Breast epithelium (tissue), 4 donors: ENCODE data around the gene NOVA1. TPM values are rescaled to one million over a fixed set of nuclear protein-coding genes. Genes with fewer than 3 reads are reported as not detected.

Source experiments
- DNase-seq, 2 donors: peaks; one replicate each; pipeline ENCODE4 v3.0.0-alpha.2; 2019; ENCODE audit warnings: low spot score in 2 of 2
- H3K27ac ChIP-seq, 2 donors: fragments of 200-600 bp; sonication (generic) in 1 of 2; one replicate each; pipeline ENCODE4 v1.5.1; 2016 to 2019; ENCODE audit warnings: mild to moderate bottlenecking in 1 of 2
- H3K27me3 ChIP-seq, 2 donors: fragments of 200-600 bp; sonication (generic) in 1 of 2; one replicate each; pipeline versions ENCODE4 v1.5.1 to v1.6.0; 2017 to 2019; ENCODE audit warnings: control low read depth in 1 of 2, mild to moderate bottlenecking in 1 of 2
- H3K36me3 ChIP-seq: fragments of 200-600 bp; one replicate; pipeline ENCODE4 v1.5.1; 2019
- H3K4me1 ChIP-seq, 2 donors: fragments of 200-600 bp; sonication (generic); one replicate each; pipeline ENCODE4 v1.5.1; 2016 to 2019; ENCODE audit warnings: control low read depth in 1 of 2
- H3K4me3 ChIP-seq, 3 donors: fragments of 200-600 bp; sonication (generic); 1 replicate in 2 of 3; 2 replicates in 1 of 3; pipeline ENCODE4 v1.5.1; 2016 to 2019; ENCODE audit warnings: mild to moderate bottlenecking in 3 of 3, moderate library complexity in 2 of 3
- H3K9me3 ChIP-seq, 2 donors: fragments of 200-600 bp; sonication (generic) in 1 of 2; one replicate each; pipeline ENCODE4 v1.5.1; 2016 to 2019; ENCODE audit warnings: control low read depth in 1 of 2
- POLR2A ChIP-seq: fragments of 450-650 bp; IDR thresholded peaks from one replicate; pipeline ENCODE4 v1.6.1; 2016; ENCODE audit warnings: antibody characterized with exemption, mild to moderate bottlenecking, moderate library complexity
- POLR2AphosphoS5 ChIP-seq, 3 donors: sonication (generic); formaldehyde crosslinking; IDR thresholded peaks; one replicate each; pipeline ENCODE4 v1.6.1; 2017; ENCODE audit warnings: antibody characterized with exemption in 3 of 3
- intact Hi-C: fragments of 100-400 bp; cut with DNase I; formaldehyde crosslinking; loops from one replicate; pipeline ENCODE4 v1.15.1; 2023; ENCODE audit warnings: low total_unique reads
- total RNA-seq, 3 donors: library from RNA; depleted of rRNA; stranded (reverse); fragments of >200 nt; gene quantifications; one replicate each; pipeline ENCODE4 v1.1.0, GENCODE V29; 2016
- TF ChIP-seq, protein P1 (sequence below), 3 donors: fragments of 450-650 bp; IDR thresholded peaks; one replicate each; pipeline ENCODE4 v1.5.1; 2016 to 2017; ENCODE audit warnings: antibody characterized with exemption in 3 of 3, mild to moderate bottlenecking in 3 of 3, moderate library complexity in 3 of 3

Gene NOVA1
- total RNA-seq, 3 donors from 2014 or later: 58.9 to 72.0 (median 59.0) TPM

DNA sequence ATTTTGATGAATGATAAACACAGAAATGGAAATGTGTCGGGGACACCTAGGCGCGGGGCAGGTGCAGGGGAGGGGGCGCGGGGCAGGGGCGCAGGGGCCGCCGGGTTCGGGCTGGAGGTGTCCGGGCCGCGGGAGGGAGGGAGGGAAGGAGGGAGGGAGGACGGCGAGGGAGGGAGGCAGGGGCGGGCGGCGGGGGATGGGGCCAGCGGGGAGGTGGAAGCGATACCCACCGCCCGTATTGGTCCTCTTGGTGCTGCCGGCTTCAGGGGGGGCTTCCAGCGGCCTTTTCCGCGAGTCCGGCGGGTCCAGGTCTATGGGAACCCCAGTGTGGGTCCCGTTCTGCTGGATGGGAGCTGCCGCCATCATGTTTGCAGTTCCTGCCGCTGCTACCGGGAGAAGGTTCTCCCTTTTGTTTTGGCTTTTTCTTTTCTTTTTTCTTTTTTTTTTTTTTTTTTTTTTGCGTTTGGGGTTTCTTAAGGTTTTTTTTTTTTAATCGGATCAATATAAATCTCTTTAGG lies 703 bp downstream of the NOVA1 start:
- TF ChIP-seq POLR2A (no peak), POLR2AphosphoS5 (IDR thresholded peaks at IDR 0.05) (no peak)
- TF ChIP-seq, protein P1, sequence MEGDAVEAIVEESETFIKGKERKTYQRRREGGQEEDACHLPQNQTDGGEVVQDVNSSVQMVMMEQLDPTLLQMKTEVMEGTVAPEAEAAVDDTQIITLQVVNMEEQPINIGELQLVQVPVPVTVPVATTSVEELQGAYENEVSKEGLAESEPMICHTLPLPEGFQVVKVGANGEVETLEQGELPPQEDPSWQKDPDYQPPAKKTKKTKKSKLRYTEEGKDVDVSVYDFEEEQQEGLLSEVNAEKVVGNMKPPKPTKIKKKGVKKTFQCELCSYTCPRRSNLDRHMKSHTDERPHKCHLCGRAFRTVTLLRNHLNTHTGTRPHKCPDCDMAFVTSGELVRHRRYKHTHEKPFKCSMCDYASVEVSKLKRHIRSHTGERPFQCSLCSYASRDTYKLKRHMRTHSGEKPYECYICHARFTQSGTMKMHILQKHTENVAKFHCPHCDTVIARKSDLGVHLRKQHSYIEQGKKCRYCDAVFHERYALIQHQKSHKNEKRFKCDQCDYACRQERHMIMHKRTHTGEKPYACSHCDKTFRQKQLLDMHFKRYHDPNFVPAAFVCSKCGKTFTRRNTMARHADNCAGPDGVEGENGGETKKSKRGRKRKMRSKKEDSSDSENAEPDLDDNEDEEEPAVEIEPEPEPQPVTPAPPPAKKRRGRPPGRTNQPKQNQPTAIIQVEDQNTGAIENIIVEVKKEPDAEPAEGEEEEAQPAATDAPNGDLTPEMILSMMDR (IDR thresholded peaks at IDR 0.05): no peak
- peak in 1 of 2 donors; percentile 55 for DNase-seq
- Histone ChIP-seq H3K4me3 (peak overlapping the region; percentile 68 to 91 (median 78)), H3K9me3 (no peaks in the 10 kb centered on the region), H3K27me3 (no peaks in the 10 kb centered on the region), H3K4me1 (no peaks in the 10 kb centered on the region), H3K27ac (peak overlapping the region; percentile 84 to 97), H3K36me3 (no peaks in the 10 kb centered on the region)
- intact Hi-C loops: no loop called here

GRCh38 chr14:26596543-26597061 lies 1.2 kb downstream of the NOVA1 start:
- intact Hi-C loops: no loop called here
- Histone ChIP-seq H3K36me3 (no peaks in the 10 kb centered on the region), H3K4me3 (peak overlapping the region; percentile 68 to 91 (median 78)), H3K27me3 (no peaks in the 10 kb centered on the region), H3K4me1 (no peaks in the 10 kb centered on the region), H3K27ac (peak overlapping the region; percentile 84 to 91), H3K9me3 (no peaks in the 10 kb centered on the region)
- TF ChIP-seq, protein P1 (IDR thresholded peaks at IDR 0.05): no peak
- TF ChIP-seq POLR2AphosphoS5 (IDR thresholded peaks at IDR 0.05): no peak
- TF ChIP-seq POLR2A: no peak
- peak in 1 of 2 donors; percentile 50 for DNase-seq

- H3K27me3 ChIP-seq: no peaks in the 10 kb centered on the region
- H3K9me3 ChIP-seq: no peaks in the 10 kb centered on the region
- H3K4me1 ChIP-seq: no peaks in the 10 kb centered on the region
- TF ChIP-seq POLR2AphosphoS5 (IDR thresholded peaks at IDR 0.05) (no peak), POLR2A (no peak)
- TF ChIP-seq, protein P1 (IDR thresholded peaks at IDR 0.05): no peak
- no peaks in the 10 kb centered on the region for H3K36me3 ChIP-seq
- intact Hi-C loops: no loop called here
- H3K27ac ChIP-seq: peak overlapping the region in 1 of 2 donors; percentile 91
- no peak for DNase-seq
- H3K4me3 ChIP-seq: peak overlapping the region; percentile 68 to 91 (median 78)
Measured at GRCh38 chr14:26595926-26596542, 1.8 kb downstream of the NOVA1 start.

DNA sequence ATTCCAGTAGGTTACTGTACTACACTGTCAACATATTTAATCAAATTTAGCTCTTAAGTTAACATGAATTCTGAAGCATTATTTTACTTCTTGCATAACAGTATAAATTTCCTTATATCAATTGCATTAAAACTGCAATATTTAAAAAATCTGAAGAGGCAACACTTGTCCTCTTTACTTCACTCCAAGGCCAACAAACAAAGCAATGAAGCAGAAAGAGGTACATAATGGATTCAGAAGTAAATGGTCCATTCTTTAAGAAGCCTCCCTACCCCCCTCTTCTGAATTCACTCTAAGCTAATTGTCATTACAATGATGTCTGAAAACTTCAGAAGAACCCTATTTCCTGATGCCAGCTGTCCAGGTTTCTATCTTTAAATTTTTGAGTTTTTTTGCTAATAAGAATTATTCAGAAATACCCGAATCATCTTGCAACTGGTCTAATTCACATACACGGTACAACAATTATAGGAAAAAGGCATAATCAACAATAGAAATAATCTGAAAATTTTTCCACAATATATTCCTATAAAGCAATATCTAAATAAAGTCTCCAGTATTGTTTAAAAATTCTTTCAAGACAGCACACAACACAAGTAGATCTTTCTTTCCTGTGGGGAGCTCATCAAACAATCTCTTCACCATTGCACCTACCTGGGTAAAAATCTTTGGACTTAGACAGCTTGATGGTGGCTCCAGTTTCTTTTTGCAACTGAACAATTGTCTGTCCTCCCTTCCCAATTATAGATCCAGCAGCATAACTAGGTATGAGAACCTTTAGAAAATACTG lies 2.9 kb downstream of the NOVA1 start:
- TF ChIP-seq, protein P1 (IDR thresholded peaks at IDR 0.05): no peak
- H3K27ac ChIP-seq: peak overlapping the region in 1 of 2 donors; percentile 91
- DNase-seq: no peak
- peak overlapping the region; percentile 68 to 91 (median 78) for H3K4me3 ChIP-seq
- H3K4me1 ChIP-seq: no peaks in the 10 kb centered on the region
- no peaks in the 10 kb centered on the region for H3K27me3 ChIP-seq
- no peaks in the 10 kb centered on the region for H3K9me3 ChIP-seq
- intact Hi-C loops: no loop called here
- no peaks in the 10 kb centered on the region for H3K36me3 ChIP-seq

- Histone ChIP-seq H3K36me3 (no peaks in the 10 kb centered on the region), H3K9me3 (no peaks in the 10 kb centered on the region), H3K27me3 (no peaks in the 10 kb centered on the region), H3K27ac (peak overlapping the region in 1 of 2 donors; percentile 61), H3K4me1 (no peaks in the 10 kb centered on the region), H3K4me3 (peak overlapping the region; percentile 68 to 91 (median 78))
- intact Hi-C loops: no loop called here
- no peak for DNase-seq
- no peak for TF ChIP-seq POLR2AphosphoS5 (IDR thresholded peaks at IDR 0.05)
- TF ChIP-seq POLR2A: no peak
- TF ChIP-seq, protein P1 (IDR thresholded peaks at IDR 0.05): no peak
Measured at GRCh38 chr14:26594148-26594547, 3.7 kb downstream of the NOVA1 start.
